Measurements from ENCODE around the gene CATSPER1.
"Not testable (repeated sequence)": the region's sequence is repeated elsewhere in the genome, so short reads cannot be mapped to it uniquely, and the experiment has no call there.

Gene CATSPER1

GRCh38 chr11:66020212-66020611 lies 6.1 kb downstream of the CATSPER1 start:
- DNase-seq: no peak

GRCh38 chr11:66017321-66017720 lies 9.0 kb downstream of the CATSPER1 start:
- no peak for DNase-seq

- DNase-seq: no peak
Measured at GRCh38 chr11:66016793-66017177, 9.5 kb downstream of the CATSPER1 start.

- no peak for DNase-seq
Measured at GRCh38 chr11:66015936-66016792, 10.1 kb downstream of the CATSPER1 start.

DNA sequence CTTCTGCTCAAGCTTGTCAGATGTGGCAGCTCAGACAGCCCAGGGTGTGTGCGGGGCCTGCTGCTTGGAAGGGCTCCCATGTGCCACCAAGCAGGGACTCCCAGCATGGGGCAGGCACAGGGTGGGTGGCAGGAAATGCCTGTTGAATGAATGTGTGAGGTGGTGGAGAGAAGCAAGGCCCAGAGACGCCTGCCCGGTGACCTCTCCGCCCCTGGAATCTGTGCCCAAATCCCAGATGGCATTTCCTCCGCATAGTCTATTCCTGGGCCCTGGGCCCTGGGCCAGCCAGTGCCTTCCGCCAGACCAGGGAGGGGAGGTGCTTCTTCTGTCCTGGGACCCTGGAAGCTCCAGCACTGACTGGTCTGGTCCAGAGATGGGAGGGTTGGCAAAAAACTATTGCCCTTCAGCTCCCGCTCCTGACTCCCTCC lies 10.8 kb downstream of the CATSPER1 start:
- DNase-seq: no peak

DNA sequence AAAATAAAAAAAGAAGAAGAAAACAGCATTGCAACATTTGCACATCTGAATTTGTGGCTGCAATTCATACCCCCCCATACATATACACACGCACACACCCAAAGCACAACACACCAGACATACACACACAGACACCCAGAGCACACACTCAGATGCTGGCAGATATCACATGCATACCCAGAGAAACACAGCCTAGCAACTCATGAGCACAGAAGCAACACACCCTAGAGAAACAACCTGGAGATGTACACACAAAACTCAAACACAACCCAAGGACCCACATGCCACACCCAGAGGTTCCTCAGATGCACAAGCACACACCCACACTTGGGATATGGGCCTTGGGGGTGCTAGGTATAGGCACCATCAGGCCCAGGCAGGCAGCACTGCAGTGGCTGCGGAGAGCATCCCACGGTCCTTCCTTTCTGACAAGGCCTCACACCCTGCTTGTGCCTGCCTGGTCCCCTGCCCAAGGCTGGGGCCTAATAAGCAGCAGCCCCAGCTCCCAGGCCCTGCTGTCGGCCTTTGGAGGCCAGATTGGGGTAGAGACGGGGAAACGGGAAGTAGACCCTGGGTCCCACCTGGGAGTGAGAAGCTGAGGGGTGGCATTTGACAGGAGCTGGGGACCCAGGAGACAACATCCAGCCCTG lies 11.3 kb downstream of the CATSPER1 start:
- no peak for DNase-seq

DNA sequence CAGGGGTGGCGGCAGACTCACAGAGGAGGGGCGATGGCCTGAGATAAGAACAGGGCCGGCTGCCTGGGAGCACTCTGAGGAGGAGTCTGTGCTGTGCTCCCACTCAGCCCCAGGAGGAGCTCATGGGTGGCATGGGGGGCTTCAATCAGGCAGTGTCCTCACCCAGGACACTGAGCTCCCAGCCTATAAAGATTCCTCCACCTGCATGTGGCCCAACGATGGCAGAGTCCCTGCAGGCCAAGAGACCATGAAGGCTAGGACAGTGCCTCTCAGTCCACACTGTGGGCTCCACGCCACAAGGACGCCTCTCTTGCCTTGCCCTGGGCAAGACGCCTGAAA lies 12.5 kb downstream of the CATSPER1 start:
- DNase-seq: no peak

DNA sequence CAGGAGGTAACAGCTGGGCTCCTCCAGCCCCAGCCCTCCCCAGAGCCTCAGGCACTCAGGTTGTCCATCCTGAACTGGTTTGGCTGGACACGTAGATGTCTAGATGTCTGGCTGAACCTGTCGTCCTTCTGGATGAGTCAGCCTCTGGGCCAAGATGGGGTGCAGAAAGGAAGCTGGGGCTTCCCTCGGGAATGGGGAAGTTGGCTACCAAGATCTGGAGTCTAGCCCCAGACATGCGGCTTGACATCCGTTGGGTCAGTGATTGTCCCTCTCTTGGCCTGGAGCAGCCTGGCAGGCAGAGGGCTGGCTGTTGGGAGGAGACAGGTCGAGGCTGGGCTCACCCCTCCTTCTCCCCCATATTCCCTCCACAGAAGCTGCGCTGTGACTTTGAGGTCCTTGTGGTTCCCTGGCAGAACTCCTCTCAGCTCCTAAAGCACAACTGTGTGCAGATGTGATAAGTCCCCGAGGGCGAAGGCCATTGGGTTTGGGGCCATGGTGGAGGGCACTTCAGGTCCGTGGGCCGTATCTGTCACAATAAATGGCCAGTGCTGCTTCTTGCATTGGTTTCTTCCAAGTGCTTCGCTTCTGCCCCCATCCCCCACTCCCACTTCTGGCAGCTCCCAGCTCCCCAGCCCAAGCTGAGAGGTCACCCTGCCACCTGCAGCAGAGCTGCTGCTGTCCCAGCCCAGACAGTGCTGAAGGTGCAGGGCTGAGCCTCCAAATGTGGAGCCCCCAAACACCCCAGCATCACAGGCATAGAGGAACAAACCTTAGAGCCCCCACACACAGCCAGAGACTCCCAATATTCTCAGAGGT lies 13.1 kb downstream of the CATSPER1 start:
- DNase-seq: no peak

GRCh38 chr11:66012371-66012945 lies 13.8 kb downstream of the CATSPER1 start:
- DNase-seq: no peak

DNA sequence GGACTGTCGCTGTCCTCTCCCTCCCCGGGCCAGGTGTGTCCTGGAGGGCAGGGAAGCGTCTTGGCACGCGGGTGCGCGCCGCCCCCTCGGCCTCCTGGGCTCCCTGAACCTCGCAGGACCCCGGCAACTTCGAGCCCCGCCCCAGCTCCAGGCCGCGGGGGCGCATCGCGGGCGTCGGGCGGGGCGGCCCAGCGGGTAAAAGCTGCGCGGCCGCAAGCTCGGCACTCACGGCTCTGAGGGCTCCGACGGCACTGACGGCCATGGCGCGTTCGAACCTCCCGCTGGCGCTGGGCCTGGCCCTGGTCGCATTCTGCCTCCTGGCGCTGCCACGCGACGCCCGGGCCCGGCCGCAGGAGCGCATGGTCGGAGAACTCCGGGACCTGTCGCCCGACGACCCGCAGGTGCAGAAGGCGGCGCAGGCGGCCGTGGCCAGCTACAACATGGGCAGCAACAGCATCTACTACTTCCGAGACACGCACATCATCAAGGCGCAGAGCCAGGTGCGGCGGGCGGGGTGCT lies 14.4 kb downstream of the CATSPER1 start, which contains the start of gene CST6:
TSS of gene CST6 (plus strand) at position 224 of the 519 bp plus-strand sequence. CDS start at position 261, 37 bp downstream.
- no peak for DNase-seq

- no peak for DNase-seq
Measured at GRCh38 chr11:66011239-66011784, 15.0 kb downstream of the CATSPER1 start.

DNA sequence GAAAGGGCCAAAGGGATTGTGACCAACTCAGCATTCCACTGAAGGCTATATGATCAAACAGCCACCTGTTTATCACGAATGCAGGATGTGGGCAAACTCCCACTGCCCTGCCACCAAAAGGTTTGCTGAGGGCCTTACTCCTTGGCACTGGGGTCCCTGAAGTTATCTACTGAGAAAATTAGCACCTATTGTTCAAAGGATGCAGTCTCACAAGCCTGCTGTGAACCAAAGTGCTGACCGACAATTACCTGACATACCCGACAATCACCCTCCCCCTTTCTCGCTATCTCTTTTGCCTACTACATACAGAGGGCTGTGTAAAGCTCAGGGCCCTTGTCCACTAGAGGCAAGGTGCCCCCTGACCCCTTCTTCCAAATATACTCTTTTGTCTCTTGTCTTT lies 16.2 kb downstream of the CATSPER1 start:
- DNase-seq: not testable (repeated sequence)

GRCh38 chr11:66008468-66009101 lies 17.7 kb downstream of the CATSPER1 start:
- peak; percentile 5 for DNase-seq

GRCh38 chr11:66008095-66008467 lies 18.2 kb downstream of the CATSPER1 start:
- no peak for DNase-seq

GRCh38 chr11:66007201-66007634 lies 19.1 kb downstream of the CATSPER1 start:
- no peak for DNase-seq

- no peak for DNase-seq
Measured at GRCh38 chr11:66006891-66007176, 19.4 kb downstream of the CATSPER1 start.

GRCh38 chr11:66006134-66006890 lies 20.0 kb downstream of the CATSPER1 start:
- DNase-seq: no peak

DNA sequence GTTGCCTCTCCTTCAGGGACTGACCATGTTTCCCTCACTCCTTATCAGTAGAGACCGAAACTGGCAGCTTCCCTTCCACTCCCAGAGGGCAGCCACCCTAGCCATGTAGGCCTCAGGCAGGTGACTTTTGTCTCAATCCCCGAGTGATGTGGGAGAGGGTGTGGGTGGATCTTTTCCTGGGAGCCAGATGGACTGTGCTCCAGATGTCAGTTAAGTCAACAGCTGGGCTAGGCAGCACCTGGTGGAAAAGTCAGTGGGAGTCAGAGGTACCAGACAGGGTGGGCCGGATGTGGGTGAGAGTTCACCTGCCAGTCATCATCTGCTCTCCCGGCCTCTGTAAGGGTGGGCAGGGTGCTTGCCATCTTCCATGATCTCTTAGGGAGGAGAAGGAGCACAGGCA lies 22.1 kb downstream of the CATSPER1 start:
- DNase-seq: no peak

GRCh38 chr11:66003291-66003690 lies 23.0 kb downstream of the CATSPER1 start:
- no peak for DNase-seq

DNA sequence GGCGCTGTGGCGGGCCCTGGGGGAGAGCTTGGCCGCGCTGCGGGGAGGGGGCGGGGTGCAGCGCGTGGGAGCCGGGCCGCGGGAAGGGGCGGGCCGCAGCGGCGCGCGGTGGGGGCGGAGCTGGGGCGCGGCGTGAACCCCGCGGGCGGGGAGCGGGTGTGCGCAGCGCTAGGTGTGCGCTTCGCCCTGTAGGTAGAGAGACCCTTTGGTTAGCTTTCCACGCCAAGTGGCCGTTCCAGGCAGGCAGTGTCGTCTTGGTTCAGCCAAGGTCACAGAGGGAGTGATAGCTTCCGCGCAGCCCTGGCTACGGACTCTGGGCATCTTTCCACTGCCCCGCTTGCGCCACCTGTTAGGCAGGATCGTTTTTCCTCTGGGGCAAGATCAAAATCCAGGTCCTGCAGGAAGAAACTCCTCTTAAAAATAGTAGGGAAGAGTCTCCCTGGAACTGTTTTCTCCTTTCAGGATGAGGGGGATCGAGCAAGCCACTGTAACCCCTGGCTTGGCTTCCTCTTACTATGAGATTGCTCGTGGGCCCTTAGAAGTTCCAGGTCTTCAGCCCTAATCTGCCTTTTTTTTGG lies 23.5 kb downstream of the CATSPER1 start:
- no peak for DNase-seq
